ENCODE results near the gene METRNL. TPM values are rescaled to one million over a fixed set of nuclear protein-coding genes. Genes with fewer than 3 reads are reported as not detected.
"Not testable (repeated sequence)": the region's sequence is repeated elsewhere in the genome, so short reads cannot be mapped to it uniquely, and the experiment has no call there.

The METRNL gene, protein sequence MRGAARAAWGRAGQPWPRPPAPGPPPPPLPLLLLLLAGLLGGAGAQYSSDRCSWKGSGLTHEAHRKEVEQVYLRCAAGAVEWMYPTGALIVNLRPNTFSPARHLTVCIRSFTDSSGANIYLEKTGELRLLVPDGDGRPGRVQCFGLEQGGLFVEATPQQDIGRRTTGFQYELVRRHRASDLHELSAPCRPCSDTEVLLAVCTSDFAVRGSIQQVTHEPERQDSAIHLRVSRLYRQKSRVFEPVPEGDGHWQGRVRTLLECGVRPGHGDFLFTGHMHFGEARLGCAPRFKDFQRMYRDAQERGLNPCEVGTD
- 1 to 10 TPM; 4.7 to 5.9 TPM for total RNA-seq

GRCh38 chr17:83079352-83079747 lies at the start of gene METRNL:
METRNL (plus strand) TSS chr17:83079609; CDS start chr17:83079816, 207 bp downstream.
- H3K4me1 Mint-ChIP-seq: peaks cover 23% of the 10 kb centered on the region
- H3K9me3 Mint-ChIP-seq: no peaks in the 10 kb centered on the region

GRCh38 chr17:83030432-83030831 lies 49.0 kb upstream of the METRNL start:
- peaks cover 19% of the 10 kb centered on the region for H3K36me3 Mint-ChIP-seq
- peaks cover 4% of the 10 kb centered on the region for H3K27me3 Mint-ChIP-seq

More at GRCh38 chr17:83079352-83079747, at the start of gene METRNL:
- Mint-ChIP-seq H3K27me3 (peaks cover 15% of the 10 kb centered on the region), H3K36me3 (no peaks in the 10 kb centered on the region), H3K4me3 (peak within 1 kb of the TSS; percentile 22), H3K27ac (no peak within 1 kb of the TSS)
- DNase-seq: peak; percentile 68

DNA sequence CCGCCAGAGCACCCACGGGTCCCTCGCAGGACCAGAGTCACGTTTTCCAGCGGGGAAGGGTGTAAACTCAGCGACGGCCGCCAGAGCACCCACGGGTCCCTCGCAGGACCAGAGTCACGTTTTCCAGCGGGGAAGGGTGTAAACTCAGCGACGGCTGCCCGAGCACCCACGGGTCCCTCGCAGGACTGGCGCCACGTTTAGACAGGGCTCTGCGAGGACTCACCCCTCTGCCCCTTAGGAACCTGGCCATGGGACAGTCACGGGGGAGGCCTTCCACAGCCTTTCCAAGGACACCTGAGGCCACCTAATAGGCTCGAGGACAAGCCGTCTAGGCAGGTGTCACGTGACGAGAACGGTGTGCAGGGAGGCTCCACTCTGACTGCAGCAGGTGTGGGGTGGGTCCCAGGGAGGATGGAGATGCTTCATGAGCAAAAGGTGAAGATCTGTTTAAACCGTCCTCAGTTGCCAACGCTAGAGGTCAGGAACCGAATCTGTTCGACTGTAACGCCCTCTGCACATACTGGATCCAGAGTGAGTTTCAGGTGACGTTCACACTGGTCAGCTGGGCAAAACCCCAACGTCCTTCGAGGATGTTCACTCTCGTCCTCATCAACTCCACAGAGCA lies 48.0 kb upstream of the METRNL start:
- no peak for DNase-seq
- Mint-ChIP-seq H3K27ac (no peak overlapping the region), H3K4me1 (peaks cover 11% of the 10 kb centered on the region), H3K4me3 (no peak overlapping the region), H3K27me3 (peaks cover under 1% of the 10 kb centered on the region), H3K9me3 (no peaks in the 10 kb centered on the region), H3K36me3 (peaks cover 22% of the 10 kb centered on the region)

More at GRCh38 chr17:83030432-83030831, 49.0 kb upstream of the METRNL start:
- peaks cover 21% of the 10 kb centered on the region for H3K4me1 Mint-ChIP-seq
- no peak overlapping the region for H3K4me3 Mint-ChIP-seq
- no peak for DNase-seq
- H3K27ac Mint-ChIP-seq: no peak overlapping the region
- no peaks in the 10 kb centered on the region for H3K9me3 Mint-ChIP-seq

DNA sequence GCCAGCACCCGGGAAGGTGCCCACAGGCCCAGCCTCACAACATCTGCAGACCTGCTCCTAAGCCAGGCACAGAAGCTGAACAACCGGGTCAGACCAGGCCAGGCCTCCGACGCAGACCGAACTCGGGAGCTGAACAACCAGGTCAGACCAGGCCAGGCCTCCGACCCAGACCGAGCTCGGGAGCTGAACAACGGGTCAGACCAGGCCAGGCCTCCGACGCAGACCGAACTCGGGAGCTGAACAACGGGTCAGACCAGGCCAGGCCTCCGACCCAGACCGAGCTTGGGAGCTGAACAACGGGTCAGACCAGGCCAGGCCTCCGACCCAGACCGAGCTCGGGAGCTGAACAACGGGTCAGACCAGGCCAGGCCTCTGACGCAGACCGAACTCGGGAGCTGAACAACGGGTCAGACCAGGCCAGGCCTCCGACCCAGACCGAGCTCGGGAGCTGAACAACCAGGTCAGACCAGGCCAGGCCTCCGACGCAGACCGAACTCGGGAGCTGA lies 47.4 kb upstream of the METRNL start:
- H3K4me3 Mint-ChIP-seq, H3K27ac Mint-ChIP-seq, H3K9me3 Mint-ChIP-seq, H3K4me1 Mint-ChIP-seq, H3K27me3 Mint-ChIP-seq, DNase-seq: not testable (repeated sequence)
- H3K36me3 Mint-ChIP-seq: peaks cover 22% of the 10 kb centered on the region

DNA sequence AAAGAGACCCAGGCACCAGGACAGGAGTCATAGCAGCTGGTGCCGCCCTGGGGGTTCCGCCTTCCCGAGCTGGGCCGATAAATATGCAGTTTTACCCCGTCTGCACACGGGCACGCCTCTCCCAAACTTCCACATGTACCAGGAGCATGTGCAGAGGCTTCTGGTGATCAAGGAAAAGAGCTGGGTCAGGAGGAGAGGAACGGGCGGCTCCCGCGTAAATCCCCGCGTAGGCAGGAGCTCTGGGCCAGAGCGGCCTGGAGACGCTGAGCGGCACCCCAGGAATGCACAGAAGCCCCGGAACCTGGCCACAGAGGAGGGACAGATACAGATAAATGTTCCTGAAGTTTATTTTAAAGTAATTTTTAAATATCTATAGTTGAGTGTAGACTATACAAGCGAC lies 46.6 kb upstream of the METRNL start:
- peaks cover 5% of the 10 kb centered on the region for H3K4me1 Mint-ChIP-seq
- H3K27me3 Mint-ChIP-seq: no peaks in the 10 kb centered on the region
- H3K9me3 Mint-ChIP-seq: no peaks in the 10 kb centered on the region
- no peak overlapping the region for H3K4me3 Mint-ChIP-seq
- DNase-seq: no peak
- peaks cover 23% of the 10 kb centered on the region for H3K36me3 Mint-ChIP-seq
- no peak overlapping the region for H3K27ac Mint-ChIP-seq

- H3K9me3 Mint-ChIP-seq: no peaks in the 10 kb centered on the region
- peaks cover 26% of the 10 kb centered on the region for H3K36me3 Mint-ChIP-seq
- no peak for DNase-seq
- H3K27ac Mint-ChIP-seq: no peak overlapping the region
- H3K4me3 Mint-ChIP-seq: no peak overlapping the region
- H3K4me1 Mint-ChIP-seq: no peaks in the 10 kb centered on the region
- no peaks in the 10 kb centered on the region for H3K27me3 Mint-ChIP-seq
Observed at GRCh38 chr17:83034525-83034924, 44.9 kb upstream of the METRNL start.

DNA sequence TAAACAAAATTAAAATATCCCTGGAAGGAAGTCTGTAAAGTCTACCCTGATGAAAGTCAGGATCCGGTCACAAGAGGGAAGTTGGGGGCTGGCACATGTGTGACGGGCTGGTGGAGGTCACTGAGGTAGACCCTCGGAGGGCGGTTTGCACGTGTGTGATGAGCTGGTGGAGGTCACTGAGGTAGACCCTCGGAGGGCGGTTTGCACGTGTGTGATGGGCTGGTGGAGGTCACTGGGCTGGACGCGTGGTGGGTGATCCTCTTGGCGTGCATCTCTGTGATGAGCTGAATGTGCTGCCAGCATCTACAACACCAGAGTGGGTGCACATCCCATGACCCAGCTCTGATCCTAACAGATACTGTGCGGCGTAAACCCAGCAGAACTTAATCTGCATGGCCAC lies 43.7 kb upstream of the METRNL start:
- no peak for DNase-seq
- no peak overlapping the region for H3K27ac Mint-ChIP-seq
- H3K9me3 Mint-ChIP-seq: peaks cover 3% of the 10 kb centered on the region
- H3K27me3 Mint-ChIP-seq: no peaks in the 10 kb centered on the region
- no peaks in the 10 kb centered on the region for H3K4me1 Mint-ChIP-seq
- no peak overlapping the region for H3K4me3 Mint-ChIP-seq
- peaks cover 38% of the 10 kb centered on the region for H3K36me3 Mint-ChIP-seq

DNA sequence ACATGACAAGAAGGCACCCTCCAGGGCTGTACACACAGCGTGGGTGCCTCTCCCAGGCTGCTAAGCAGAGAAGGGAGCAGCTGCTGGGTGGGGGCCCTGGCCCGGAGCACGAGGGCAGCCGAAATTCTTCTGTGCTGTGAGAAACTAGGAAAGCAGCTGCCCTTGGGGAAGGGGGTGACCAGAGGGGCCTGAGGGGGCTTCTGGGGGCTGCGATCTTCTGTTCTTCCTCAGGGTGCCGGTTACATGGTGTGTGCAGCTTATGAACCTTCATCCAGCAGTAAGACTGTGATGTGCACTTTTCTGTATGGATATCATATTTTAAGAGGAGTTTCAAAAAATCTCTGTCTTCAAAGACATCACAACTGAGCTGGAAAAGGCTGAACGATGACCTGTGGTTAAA lies 43.2 kb upstream of the METRNL start:
- Mint-ChIP-seq H3K9me3 (peaks cover 7% of the 10 kb centered on the region), H3K4me1 (no peaks in the 10 kb centered on the region), H3K27ac (no peak overlapping the region), H3K4me3 (no peak overlapping the region), H3K36me3 (peaks cover 42% of the 10 kb centered on the region), H3K27me3 (no peaks in the 10 kb centered on the region)
- no peak for DNase-seq

- DNase-seq: no peak
- Mint-ChIP-seq H3K4me3 (no peak overlapping the region), H3K27ac (no peak overlapping the region), H3K27me3 (no peaks in the 10 kb centered on the region), H3K36me3 (peaks cover 45% of the 10 kb centered on the region), H3K9me3 (peaks cover 12% of the 10 kb centered on the region), H3K4me1 (no peaks in the 10 kb centered on the region)
Observed at GRCh38 chr17:83036666-83037065, 42.7 kb upstream of the METRNL start.

DNA sequence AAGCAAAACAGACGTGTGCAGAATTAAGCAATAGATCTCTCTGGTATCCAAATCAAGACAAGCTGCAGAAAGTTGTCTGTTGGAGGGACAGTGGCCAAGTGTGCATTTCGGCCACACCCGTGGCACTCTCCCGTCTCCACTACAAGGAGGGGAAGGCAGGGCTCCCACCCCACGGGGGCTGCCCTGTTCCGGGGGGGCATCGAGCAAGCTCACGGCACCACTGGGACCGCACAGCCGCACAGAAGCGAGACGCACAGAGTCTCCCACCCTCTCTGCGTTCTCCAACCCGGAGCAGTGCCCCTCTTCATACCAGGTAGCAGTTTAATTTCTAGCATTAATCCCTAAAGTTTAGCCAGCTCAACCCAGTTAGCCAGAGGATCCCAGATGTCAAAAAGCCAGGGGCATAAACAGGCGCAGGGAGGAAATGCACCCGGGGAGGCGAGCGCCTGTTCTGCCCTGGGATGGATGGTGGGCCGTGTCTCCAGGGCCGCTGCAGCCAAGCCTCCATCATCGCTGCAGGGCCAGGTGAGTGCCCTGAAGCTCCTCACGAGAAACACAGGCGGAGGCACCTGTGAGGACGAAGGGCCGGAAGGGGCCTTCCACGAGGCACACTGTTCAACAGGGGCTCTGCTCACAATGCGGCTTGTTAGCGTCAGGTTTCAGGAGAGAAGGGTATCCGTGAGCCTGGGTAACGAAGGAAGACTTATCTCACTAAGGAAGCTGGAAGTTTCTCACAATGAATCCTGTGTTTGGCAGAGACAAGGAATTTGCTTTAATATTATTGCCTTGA lies 42.1 kb upstream of the METRNL start:
- no peaks in the 10 kb centered on the region for H3K4me1 Mint-ChIP-seq
- H3K27me3 Mint-ChIP-seq: no peaks in the 10 kb centered on the region
- DNase-seq: no peak
- peaks cover 51% of the 10 kb centered on the region for H3K36me3 Mint-ChIP-seq
- no peak overlapping the region for H3K4me3 Mint-ChIP-seq
- H3K9me3 Mint-ChIP-seq: peaks cover 14% of the 10 kb centered on the region
- no peak overlapping the region for H3K27ac Mint-ChIP-seq

DNA sequence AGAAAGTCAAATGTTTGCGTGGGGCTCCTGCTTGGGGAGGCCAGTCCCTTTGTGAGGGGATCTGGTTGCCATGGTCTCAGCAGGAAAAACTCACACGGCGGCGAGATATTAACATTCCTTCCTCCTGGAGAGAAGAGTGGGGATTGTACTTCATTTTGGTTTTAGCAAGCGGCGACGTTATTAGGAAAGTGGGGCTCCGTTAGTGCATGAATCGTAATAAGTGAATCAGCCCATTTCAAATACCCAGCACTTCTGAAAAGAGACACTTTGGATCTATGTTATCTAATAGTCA lies 41.6 kb upstream of the METRNL start:
- Mint-ChIP-seq H3K4me1 (no peaks in the 10 kb centered on the region), H3K36me3 (peaks cover 53% of the 10 kb centered on the region), H3K4me3 (no peak overlapping the region), H3K9me3 (peaks cover 19% of the 10 kb centered on the region), H3K27me3 (no peaks in the 10 kb centered on the region), H3K27ac (no peak overlapping the region)
- no peak for DNase-seq

DNA sequence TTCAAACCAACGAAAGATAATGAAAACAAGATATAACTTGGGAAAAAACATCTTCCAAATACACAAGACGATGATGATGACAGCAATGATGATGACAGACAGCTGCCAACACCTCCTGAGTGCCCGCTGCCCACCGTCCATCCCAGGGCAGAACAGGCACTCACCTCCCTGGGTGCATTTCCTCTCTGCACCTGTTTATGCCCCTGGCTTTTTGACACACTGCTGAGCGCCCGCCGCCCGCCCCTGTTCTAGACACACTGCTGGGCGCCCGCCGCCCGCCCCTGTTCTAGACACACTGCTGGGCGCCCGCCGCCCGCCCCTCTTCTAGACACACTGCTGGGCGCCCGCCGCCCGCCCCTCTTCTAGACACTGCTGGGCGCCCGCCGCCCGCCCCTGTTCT lies 40.4 kb upstream of the METRNL start:
- Mint-ChIP-seq H3K36me3 (peaks cover 61% of the 10 kb centered on the region), H3K9me3 (peaks cover 20% of the 10 kb centered on the region)
- H3K27ac Mint-ChIP-seq, H3K27me3 Mint-ChIP-seq, DNase-seq, H3K4me3 Mint-ChIP-seq, H3K4me1 Mint-ChIP-seq: not testable (repeated sequence)

DNA sequence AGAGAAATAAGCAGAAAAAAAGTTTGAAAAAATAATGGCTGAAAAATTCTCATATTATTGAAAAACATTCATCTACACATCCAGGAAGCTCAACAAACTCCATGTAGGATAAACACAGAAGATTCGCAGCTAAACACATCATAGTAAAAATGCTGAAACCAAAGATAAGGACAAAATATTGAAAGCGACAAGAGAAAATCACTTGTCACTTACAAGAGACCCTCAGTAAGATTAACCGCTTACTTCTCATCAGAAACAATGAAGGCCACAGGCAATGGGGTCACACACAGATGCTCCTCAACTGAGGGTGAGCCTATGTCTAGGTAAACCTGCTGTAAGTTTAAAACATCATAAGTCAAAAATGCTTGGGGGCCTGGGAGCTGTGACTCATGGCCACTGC lies 38.1 kb upstream of the METRNL start:
- H3K4me1 Mint-ChIP-seq: peaks cover 2% of the 10 kb centered on the region
- H3K27me3 Mint-ChIP-seq: no peaks in the 10 kb centered on the region
- H3K27ac Mint-ChIP-seq: no peak overlapping the region
- DNase-seq: no peak
- peaks cover 64% of the 10 kb centered on the region for H3K36me3 Mint-ChIP-seq
- peaks cover 20% of the 10 kb centered on the region for H3K9me3 Mint-ChIP-seq
- H3K4me3 Mint-ChIP-seq: no peak overlapping the region

- Mint-ChIP-seq H3K27me3 (no peaks in the 10 kb centered on the region), H3K36me3 (peaks cover 72% of the 10 kb centered on the region), H3K4me1 (peaks cover 2% of the 10 kb centered on the region), H3K9me3 (peaks cover 20% of the 10 kb centered on the region), H3K27ac (no peak overlapping the region), H3K4me3 (no peak overlapping the region)
- no peak for DNase-seq
Observed at GRCh38 chr17:83042522-83043158, 36.8 kb upstream of the METRNL start.

DNA sequence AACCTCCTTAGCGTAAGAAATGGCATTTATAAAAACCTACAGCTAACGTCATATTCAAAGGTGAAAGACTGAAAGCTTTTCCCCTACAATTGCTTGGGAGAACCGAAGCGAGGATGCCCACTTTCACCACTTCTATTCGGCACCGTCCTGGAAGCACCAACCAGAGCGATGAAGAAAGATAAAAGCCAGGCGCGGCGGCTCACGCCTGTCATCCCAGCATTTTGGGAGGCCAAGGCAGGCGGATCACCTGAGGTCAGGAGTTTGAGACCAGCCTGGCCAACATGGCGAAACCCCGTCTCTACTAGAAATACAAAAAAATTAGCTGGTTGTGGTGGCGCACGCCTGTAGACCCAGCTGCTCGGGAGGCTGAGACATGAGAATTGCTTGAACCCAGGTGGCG lies 34.9 kb upstream of the METRNL start:
- DNase-seq, H3K27ac Mint-ChIP-seq, H3K27me3 Mint-ChIP-seq, H3K4me3 Mint-ChIP-seq: not testable (repeated sequence)
- H3K36me3 Mint-ChIP-seq: peaks cover 76% of the 10 kb centered on the region
- H3K4me1 Mint-ChIP-seq: peaks cover 19% of the 10 kb centered on the region
- peaks cover 21% of the 10 kb centered on the region for H3K9me3 Mint-ChIP-seq
